ENCODE data around the gene MACROD2.

Gene MACROD2

GRCh38 chr20:16078172-16078898, 2083.0 kb downstream of the MACROD2 start:
- DNase-seq, result no peak

GRCh38 chr20:16081421-16081820, 2086.1 kb downstream of the MACROD2 start:
- DNase-seq, result no peak

- DNase-seq, result no peak
Measured at GRCh38 chr20:16082051-16082550, 2086.8 kb downstream of the MACROD2 start.

GRCh38 chr20:16083639-16084280, 2088.4 kb downstream of the MACROD2 start:
- DNase-seq, result no peak

GRCh38 chr20:16095226-16095625, 2099.9 kb downstream of the MACROD2 start:
- DNase-seq, result no peak

- DNase-seq, result no peak
Measured at GRCh38 chr20:16096756-16097326, 2101.5 kb downstream of the MACROD2 start.

- no peak for DNase-seq
Measured at GRCh38 chr20:16097788-16098187, 2102.5 kb downstream of the MACROD2 start.

GRCh38 chr20:16098890-16099639, 2103.7 kb downstream of the MACROD2 start:
- DNase-seq, result no peak

- DNase-seq, result no peak
Measured at GRCh38 chr20:16100111-16100510, 2104.8 kb downstream of the MACROD2 start.

- DNase-seq, result no peak
Measured at GRCh38 chr20:16100767-16101166, 2105.5 kb downstream of the MACROD2 start.
